Neutrophil (primary cell): Measurements from ENCODE around the gene CYBC1.

ENCODE experiments used
- H3K27ac ChIP-seq: fragments of 200-600 bp; sonication (generic); 2 replicates; pipeline ENCODE4 v1.5.1; 2016; ENCODE audit warnings: mild to moderate bottlenecking, moderate library complexity
- H3K27me3 ChIP-seq: fragments of 200-600 bp; sonication (generic); 2 replicates; pipeline ENCODE4 v1.6.0; 2016; ENCODE audit warnings: mild to moderate bottlenecking
- H3K36me3 ChIP-seq: fragments of 200-600 bp; sonication (generic); 2 replicates; pipeline ENCODE4 v1.5.1; 2017
- H3K4me1 ChIP-seq, 2 experiments: fragments of 200-600 bp in 1 of 2; sonication (generic) in 1 of 2; 1 replicate in 1 of 2; 2 replicates in 1 of 2; pipeline versions ENCODE4 v1.5.1 to v1.6.1; 2013 to 2016; ENCODE audit warnings: low read depth in 1 of 2, low read length in 1 of 2, mild to moderate bottlenecking in 1 of 2, moderate library complexity in 1 of 2; ENCODE audit not compliant: control insufficient read depth in 1 of 2, insufficient read depth in 1 of 2
- H3K4me3 ChIP-seq, 2 experiments: fragments of 200-600 bp in 1 of 2; sonication (generic) in 1 of 2; 1 replicate in 1 of 2; 2 replicates in 1 of 2; pipeline ENCODE4 v1.5.1; 2013 to 2016; ENCODE audit warnings: low read depth in 1 of 2, low read length in 1 of 2, mild to moderate bottlenecking in 1 of 2, moderate library complexity in 1 of 2
- H3K9me3 ChIP-seq: fragments of 200-600 bp; sonication (generic); 2 replicates; pipeline ENCODE4 v1.5.1; 2016
- CTCF ChIP-seq: fragments of 200-600 bp; sonication (generic); IDR thresholded peaks from 2 replicates; pipeline ENCODE4 v1.5.1; 2016; ENCODE audit warnings: antibody characterized with exemption

Gene CYBC1

GRCh38 chr17:82483836-82484235 lies 33.3 kb upstream of the CYBC1 start:
- H3K27me3 ChIP-seq, result no peaks in the 10 kb centered on the region
- H3K9me3 ChIP-seq, result no peaks in the 10 kb centered on the region
- H3K36me3 ChIP-seq, result peaks cover 100% of the 10 kb centered on the region

GRCh38 chr17:82483204-82483660 lies 32.7 kb upstream of the CYBC1 start:
- Histone ChIP-seq H3K4me1 (peaks cover 0 to 6% of the 10 kb centered on the region in 2 experiments), H3K9me3 (no peaks in the 10 kb centered on the region), H3K36me3 (peaks cover 100% of the 10 kb centered on the region), H3K27me3 (no peaks in the 10 kb centered on the region), H3K4me3 (no peak overlapping the region), H3K27ac (no peak overlapping the region)
- no peak for TF ChIP-seq CTCF

More at GRCh38 chr17:82483836-82484235, 33.3 kb upstream of the CYBC1 start:
- Histone ChIP-seq H3K4me1 (peaks cover 0 to 3% of the 10 kb centered on the region in 2 experiments), H3K27ac (no peak overlapping the region), H3K4me3 (no peak overlapping the region)
- TF ChIP-seq CTCF, result no peak

GRCh38 chr17:82480318-82480717 lies 29.8 kb upstream of the CYBC1 start:
- Histone ChIP-seq H3K36me3 (peaks cover 100% of the 10 kb centered on the region), H3K4me1 (peaks cover 0 to 6% of the 10 kb centered on the region in 2 experiments), H3K27me3 (no peaks in the 10 kb centered on the region), H3K27ac (no peak overlapping the region), H3K9me3 (no peaks in the 10 kb centered on the region), H3K4me3 (no peak overlapping the region)
- TF ChIP-seq CTCF, result no peak

GRCh38 chr17:82479602-82480001 lies 29.1 kb upstream of the CYBC1 start:
- H3K9me3 ChIP-seq, result no peaks in the 10 kb centered on the region
- H3K4me1 ChIP-seq, result peaks cover 0 to 6% of the 10 kb centered on the region in 2 experiments

GRCh38 chr17:82477934-82478333 lies 27.4 kb upstream of the CYBC1 start:
- Histone ChIP-seq H3K27ac (no peak overlapping the region), H3K36me3 (peaks cover 100% of the 10 kb centered on the region), H3K4me3 (no peak overlapping the region), H3K27me3 (no peaks in the 10 kb centered on the region), H3K4me1 (peaks cover 0 to 6% of the 10 kb centered on the region in 2 experiments), H3K9me3 (no peaks in the 10 kb centered on the region)
- TF ChIP-seq CTCF, result no peak

More at GRCh38 chr17:82479602-82480001, 29.1 kb upstream of the CYBC1 start:
- Histone ChIP-seq H3K36me3 (peaks cover 100% of the 10 kb centered on the region), H3K4me3 (no peak overlapping the region), H3K27ac (no peak overlapping the region), H3K27me3 (no peaks in the 10 kb centered on the region)
- no peak for TF ChIP-seq CTCF

- TF ChIP-seq CTCF, result no peak
- H3K27ac ChIP-seq, result no peak overlapping the region
- H3K4me1 ChIP-seq, result peaks cover 8 to 11% of the 10 kb centered on the region in 2 experiments
- H3K27me3 ChIP-seq, result no peaks in the 10 kb centered on the region
- H3K9me3 ChIP-seq, result no peaks in the 10 kb centered on the region
- H3K36me3 ChIP-seq, result peaks cover 94% of the 10 kb centered on the region
- no peak overlapping the region for H3K4me3 ChIP-seq
Observed at GRCh38 chr17:82475458-82475857, 24.9 kb upstream of the CYBC1 start.
